Measurements from ENCODE around the gene CABP1.

DNA sequence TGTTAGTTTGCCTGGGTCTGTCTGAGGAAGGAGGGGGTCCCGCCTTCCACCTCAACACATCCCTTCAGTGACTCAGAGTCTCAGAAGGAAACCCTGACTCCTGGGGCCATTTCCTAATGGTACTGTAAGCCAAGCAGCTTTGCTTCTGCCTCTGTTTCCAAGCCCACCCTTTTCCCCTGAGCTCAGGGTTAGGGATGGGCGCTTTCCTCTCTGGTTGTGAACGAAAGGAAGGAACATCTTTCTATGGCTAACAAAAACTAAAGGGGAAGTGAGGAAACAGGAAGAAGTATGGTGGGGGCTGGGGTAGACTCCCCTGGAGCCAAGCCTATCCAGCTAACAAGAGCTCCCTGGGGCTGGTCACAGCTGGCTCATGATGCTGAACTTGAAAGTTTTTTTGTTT lies 58.2 kb downstream of the CABP1 start:
- TF ChIP-seq, protein P1, sequence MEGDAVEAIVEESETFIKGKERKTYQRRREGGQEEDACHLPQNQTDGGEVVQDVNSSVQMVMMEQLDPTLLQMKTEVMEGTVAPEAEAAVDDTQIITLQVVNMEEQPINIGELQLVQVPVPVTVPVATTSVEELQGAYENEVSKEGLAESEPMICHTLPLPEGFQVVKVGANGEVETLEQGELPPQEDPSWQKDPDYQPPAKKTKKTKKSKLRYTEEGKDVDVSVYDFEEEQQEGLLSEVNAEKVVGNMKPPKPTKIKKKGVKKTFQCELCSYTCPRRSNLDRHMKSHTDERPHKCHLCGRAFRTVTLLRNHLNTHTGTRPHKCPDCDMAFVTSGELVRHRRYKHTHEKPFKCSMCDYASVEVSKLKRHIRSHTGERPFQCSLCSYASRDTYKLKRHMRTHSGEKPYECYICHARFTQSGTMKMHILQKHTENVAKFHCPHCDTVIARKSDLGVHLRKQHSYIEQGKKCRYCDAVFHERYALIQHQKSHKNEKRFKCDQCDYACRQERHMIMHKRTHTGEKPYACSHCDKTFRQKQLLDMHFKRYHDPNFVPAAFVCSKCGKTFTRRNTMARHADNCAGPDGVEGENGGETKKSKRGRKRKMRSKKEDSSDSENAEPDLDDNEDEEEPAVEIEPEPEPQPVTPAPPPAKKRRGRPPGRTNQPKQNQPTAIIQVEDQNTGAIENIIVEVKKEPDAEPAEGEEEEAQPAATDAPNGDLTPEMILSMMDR (optimal IDR thresholded peaks at IDR 0.05 in 1 of 3, IDR thresholded peaks at IDR 0.05 in 1 of 3, conservative IDR thresholded peaks at IDR 0.05 in 1 of 3; ENCODE audit: extremely low read depth in 1 of 3, insufficient read depth in 2 of 3, low read length in 3 of 3) = no peak
- TF ChIP-seq EZH2 (IDR thresholded peaks at IDR 0.05; ENCODE audit: low read length) = no peak
